B cell (primary cell): ENCODE results near the gene POT1. TPM values are rescaled to one million over a fixed set of nuclear protein-coding genes. Genes with fewer than 3 reads are reported as not detected.

Experiments
- ATAC-seq: fragments of 200-7000 bp; cut with Tn5 transposase; one replicate; pipeline ENCODE4 v1.10.0; 2021; ENCODE audit warnings: low read depth, mild to moderate bottlenecking, moderate number of reproducible peaks, moderate library complexity
- CTCF ChIA-PET: fragments of 350-600 bp; sonication (Branson Sonifier 250); formaldehyde crosslinking; loops from one replicate; lab custom pipeline; 2021; ENCODE audit warnings: antibody characterized with exemption, inconsistent platforms; lab: Charles Lee
- POLR2A ChIA-PET: fragments of 350-600 bp; sonication (Branson Sonifier 250); formaldehyde crosslinking; loops from one replicate; lab custom pipeline; 2021; ENCODE audit warnings: antibody characterized with exemption; lab: Charles Lee
- DNase-seq: peaks from one replicate; pipeline ENCODE4 v3.0.0; 2013
- H2AFZ ChIP-seq: 2 replicates; pipeline ENCODE4 v1.6.1; 2012; ENCODE audit warnings: mild to moderate bottlenecking, low read depth, low read length; ENCODE audit not compliant: insufficient read depth, poor library complexity, severe bottlenecking
- H3K27ac ChIP-seq, 2 donors: 1 replicate in 1 of 2; 2 replicates in 1 of 2; pipeline ENCODE4 v1.5.1; 2012 to 2013; ENCODE audit warnings: low read length in 2 of 2, mild to moderate bottlenecking in 2 of 2, moderate library complexity in 1 of 2
- H3K27me3 ChIP-seq, 4 experiments: fragments of 200-600 bp in 1 of 4; sonication (generic) in 1 of 4; replicated peaks in 1 of 4; 1 replicate in 2 of 4; 2 replicates in 2 of 4; pipeline versions ENCODE4 v1.6.1 to v1.7.0; 2013 to 2016; ENCODE audit warnings: low read length in 3 of 4, mild to moderate bottlenecking in 2 of 4, mixed read lengths in 1 of 4, moderate library complexity in 1 of 4; ENCODE audit not compliant: insufficient read depth in 4 of 4, control insufficient read depth in 3 of 4; ENCODE audit errors: control extremely low read depth in 1 of 4
- H3K36me3 ChIP-seq, 2 experiments: replicated peaks in 1 of 2; 1 replicate in 1 of 2; 2 replicates in 1 of 2; pipeline versions ENCODE4 v1.6.1 to v1.7.1; 2013; ENCODE audit warnings: low read length in 1 of 2; ENCODE audit not compliant: insufficient read depth in 2 of 2, control insufficient read depth in 1 of 2; ENCODE audit errors: control extremely low read depth in 1 of 2, extremely low read depth in 1 of 2
- H3K4me1 ChIP-seq, 2 donors: fragments of 200-600 bp in 1 of 2; sonication (generic) in 1 of 2; 1 replicate in 1 of 2; 2 replicates in 1 of 2; pipeline versions ENCODE4 v1.5.1 to v1.6.1; 2013 to 2017; ENCODE audit warnings: low read length in 2 of 2; ENCODE audit not compliant: control insufficient read depth in 2 of 2, insufficient read depth in 2 of 2
- H3K4me2 ChIP-seq: replicated peaks from 2 replicates; pipeline ENCODE3; 2012; ENCODE audit warnings: mild to moderate bottlenecking, low read depth, low read length; ENCODE audit not compliant: poor library complexity, severe bottlenecking
- H3K4me3 ChIP-seq, 5 experiments: fragments of 200-600 bp in 1 of 5; sonication (generic) in 1 of 5; 1 replicate in 3 of 5; 2 replicates in 2 of 5; pipeline versions ENCODE4 v1.5.1 to v1.7.0; 2011 to 2016; ENCODE audit warnings: low read length in 4 of 5, mild to moderate bottlenecking in 4 of 5, low read depth in 2 of 5, control low read depth in 1 of 5, moderate library complexity in 1 of 5; ENCODE audit not compliant: insufficient read depth in 1 of 5; ENCODE audit errors: control extremely low read depth in 1 of 5, extremely low read depth in 1 of 5
- H3K79me2 ChIP-seq: fragments of 200-600 bp; sonication (generic); one replicate; pipeline ENCODE4 v1.6.0; 2016; ENCODE audit warnings: low read length; ENCODE audit not compliant: control insufficient read depth, insufficient read depth
- H3K9ac ChIP-seq: fragments of 200-600 bp; sonication (generic); 2 replicates; pipeline ENCODE4 v1.6.1; 2017; ENCODE audit warnings: mild to moderate bottlenecking, low read length, moderate library complexity
- H3K9me3 ChIP-seq, 3 donors: one replicate each; pipeline versions ENCODE4 v1.6.1 to v1.7.1; 2013; ENCODE audit warnings: low read length in 2 of 3; ENCODE audit not compliant: control insufficient read depth in 2 of 3, insufficient read depth in 1 of 3; ENCODE audit errors: control extremely low read depth in 1 of 3
- H4K20me1 ChIP-seq: 2 replicates; pipeline ENCODE4 v1.6.0; 2012; ENCODE audit warnings: mild to moderate bottlenecking, low read length; ENCODE audit not compliant: insufficient read depth, control insufficient read depth, poor library complexity, severe bottlenecking
- H3K27ac Mint-ChIP-seq: one replicate; pipeline ENCODE4 v1.8.0; 2021; ENCODE audit warnings: mixed read lengths
- H3K27me3 Mint-ChIP-seq: one replicate; pipeline ENCODE4 v1.8.0; 2021; ENCODE audit warnings: mixed read lengths
- H3K4me1 Mint-ChIP-seq: one replicate; pipeline ENCODE4 v1.8.0; 2021; ENCODE audit warnings: mixed read lengths
- H3K4me3 Mint-ChIP-seq: one replicate; pipeline ENCODE4 v1.8.0; 2021; ENCODE audit warnings: mixed read lengths
- H3K9me3 Mint-ChIP-seq: one replicate; pipeline ENCODE4 v1.8.0; 2022; ENCODE audit warnings: mixed read lengths; ENCODE audit not compliant: insufficient read depth
- CTCF ChIP-seq: fragments of 200-600 bp; IDR thresholded peaks from one replicate; pipeline ENCODE4 v1.8.0; 2022; ENCODE audit warnings: antibody characterized with exemption, mild to moderate bottlenecking
- EZH2 ChIP-seq: IDR thresholded peaks from 2 replicates; pipeline ENCODE4 v1.6.1; 2012; ENCODE audit warnings: borderline replicate concordance, low read depth, mild to moderate bottlenecking, moderate library complexity, low read length; ENCODE audit not compliant: insufficient read depth, poor library complexity, severe bottlenecking
- WGBS: methylation state at CpG from one replicate; pipeline ENCODE4 v1.1.5; 2013; ENCODE audit warnings: missing lambda C conversion rate; ENCODE audit not compliant: insufficient coverage; 5-methylcytosine and 5-hydroxymethylcytosine counted together
- intact Hi-C: fragments of 100-400 bp; cut with micrococcal nuclease; formaldehyde crosslinking; loops from one replicate; pipeline ENCODE4 v1.10.0; 2022
- polyA plus RNA-seq: library from polyadenylated mRNA; depleted of rRNA; stranded (reverse); fragments of >200 nt; gene quantifications from 2 replicates; pipeline ENCODE4 v1.2.3, GENCODE V29; 2012
- total RNA-seq, 2 donors: library from RNA; stranded (reverse); fragments of 120-200 nt in 1 of 2; gene quantifications; 1 replicate in 1 of 2; 2 replicates in 1 of 2; pipeline versions ENCODE4 v1.2.3 to v1.2.4, GENCODE V29; 2013 to 2022

POT1 gene
- total and polyA plus RNA-seq, 2 donors (not counting 1 experiment from before 2014, with no cell fraction given): 12.2 to 32.3 TPM

GRCh38 chr7:124908259-124908658, 21.4 kb downstream of the POT1 start:
- DNase-seq (no peak), ATAC-seq (no peak)
- Histone ChIP-seq H3K9ac (no peak overlapping the region), H3K9me3 (no peaks in the 10 kb centered on the region), H4K20me1 (no peaks in the 10 kb centered on the region), H3K4me1 (no peaks in the 10 kb centered on the region), H2AFZ (no peak overlapping the region), H3K79me2 (peaks cover 5% of the 10 kb centered on the region), H3K27me3 (no peaks in the 10 kb centered on the region), H3K4me3 (no peak overlapping the region), H3K36me3 (no peaks in the 10 kb centered on the region), H3K27ac (no peak overlapping the region), H3K4me2 (no peak overlapping the region)
- ChIA-PET POLR2A (no interaction called here), CTCF (no interaction called here)
- Mint-ChIP-seq H3K27ac (no peak overlapping the region), H3K4me3 (no peak overlapping the region), H3K4me1 (peaks cover 18% of the 10 kb centered on the region), H3K9me3 (no peaks in the 10 kb centered on the region), H3K27me3 (no peaks in the 10 kb centered on the region)
- no peak for TF ChIP-seq EZH2
- TF ChIP-seq CTCF: no peak
- intact Hi-C loops: no loop called here

DNA sequence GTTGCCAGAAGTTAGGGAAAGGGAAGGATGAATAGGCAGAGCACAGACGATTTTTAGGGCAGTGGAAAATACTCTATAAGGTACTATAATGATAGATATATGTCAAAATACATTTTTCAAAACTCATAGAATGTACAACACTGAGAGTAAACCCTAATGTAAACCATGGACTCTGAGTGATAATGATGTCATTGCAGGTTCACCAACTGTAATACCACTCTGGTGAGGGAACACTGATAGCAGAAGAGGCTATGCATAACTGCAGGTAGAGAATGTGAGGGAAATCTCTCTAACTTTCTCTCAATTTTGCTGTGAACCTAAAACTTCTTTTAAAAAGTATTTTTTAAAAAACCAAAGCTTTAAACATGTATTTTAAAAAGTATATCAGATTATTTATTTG, 22.1 kb downstream of the POT1 start:
- TF ChIP-seq EZH2: no peak
- no peak for TF ChIP-seq CTCF
- Histone ChIP-seq H3K4me2 (no peak overlapping the region), H3K9me3 (no peaks in the 10 kb centered on the region), H4K20me1 (no peaks in the 10 kb centered on the region), H3K79me2 (peaks cover 5% of the 10 kb centered on the region), H3K27me3 (no peaks in the 10 kb centered on the region), H3K4me1 (no peaks in the 10 kb centered on the region), H3K4me3 (no peak overlapping the region), H3K36me3 (no peaks in the 10 kb centered on the region), H3K9ac (no peak overlapping the region), H2AFZ (no peak overlapping the region), H3K27ac (no peak overlapping the region)
- Mint-ChIP-seq H3K4me3 (no peak overlapping the region), H3K4me1 (peaks cover 22% of the 10 kb centered on the region), H3K27me3 (no peaks in the 10 kb centered on the region), H3K9me3 (no peaks in the 10 kb centered on the region), H3K27ac (no peak overlapping the region)
- DNase-seq (no peak), ATAC-seq (no peak)
- WGBS: no CpG with 5 or more reads among the region's 1 CpG
- ChIA-PET POLR2A (no interaction called here), CTCF (no interaction called here)
- intact Hi-C loops: no loop called here
